OCI-M2 (cell line): Measurements from ENCODE around the gene SH2D4B.

Source experiments
- DNase-seq: peaks from one replicate; lab custom pipeline; 2025; ENCODE audit not compliant: unreplicated experiment; lab: John Stamatoyannopoulos, UW

The SH2D4B gene

GRCh38 chr10:80585812-80586211 is 48.1 kb downstream of the SH2D4B start:
- DNase-seq = no peak

- no peak for DNase-seq
Observed at GRCh38 chr10:80588546-80588945, 50.8 kb downstream of the SH2D4B start.

GRCh38 chr10:80589726-80590373 is 52.1 kb downstream of the SH2D4B start:
- no peak for DNase-seq

GRCh38 chr10:80590585-80591125 is 53.0 kb downstream of the SH2D4B start:
- no peak for DNase-seq

GRCh38 chr10:80596391-80597257 is 58.9 kb downstream of the SH2D4B start:
- DNase-seq = no peak

GRCh38 chr10:80598084-80598798 is 60.5 kb downstream of the SH2D4B start:
- DNase-seq = no peak

- DNase-seq = no peak
Observed at GRCh38 chr10:80598951-80599350, 61.2 kb downstream of the SH2D4B start.

- no peak for DNase-seq
Observed at GRCh38 chr10:80599424-80599847, 61.7 kb downstream of the SH2D4B start.

GRCh38 chr10:80600256-80600655 is 62.6 kb downstream of the SH2D4B start:
- DNase-seq = no peak

- DNase-seq = no peak
Observed at GRCh38 chr10:80602881-80603280, 65.2 kb downstream of the SH2D4B start.

- DNase-seq = no peak
Observed at GRCh38 chr10:80603516-80603915, 65.8 kb downstream of the SH2D4B start.

GRCh38 chr10:80608706-80609105 is 71.0 kb downstream of the SH2D4B start:
- no peak for DNase-seq

- no peak for DNase-seq
Observed at GRCh38 chr10:80609331-80609730, 71.6 kb downstream of the SH2D4B start.

- no peak for DNase-seq
Observed at GRCh38 chr10:80611481-80612185, 73.9 kb downstream of the SH2D4B start.

GRCh38 chr10:80612261-80612660 is 74.6 kb downstream of the SH2D4B start:
- DNase-seq = no peak

GRCh38 chr10:80613466-80614170 is 75.9 kb downstream of the SH2D4B start:
- no peak for DNase-seq

GRCh38 chr10:80614576-80615416 is 77.1 kb downstream of the SH2D4B start:
- no peak for DNase-seq

- DNase-seq = no peak
Observed at GRCh38 chr10:80617807-80618206, 80.1 kb downstream of the SH2D4B start.

GRCh38 chr10:80619036-80619435 is 81.3 kb downstream of the SH2D4B start:
- no peak for DNase-seq
